ENCODE measurements around the gene DNAJC13.

GRCh38 chr3:132382688-132383194 lies 34.6 kb upstream of the DNAJC13 start:
- TF ChIP-seq CTCF (IDR thresholded peaks at IDR 0.05) (no peak), POLR2A (IDR thresholded peaks at IDR 0.05) (no peak)

Data from Peyer's patch (tissue), 4 donors.